Measurements from ENCODE around the gene ERO1B.

Gene ERO1B

GRCh38 chr1:236297161-236297560 lies 15.4 kb upstream of the ERO1B start:
- no peak for DNase-seq

DNA sequence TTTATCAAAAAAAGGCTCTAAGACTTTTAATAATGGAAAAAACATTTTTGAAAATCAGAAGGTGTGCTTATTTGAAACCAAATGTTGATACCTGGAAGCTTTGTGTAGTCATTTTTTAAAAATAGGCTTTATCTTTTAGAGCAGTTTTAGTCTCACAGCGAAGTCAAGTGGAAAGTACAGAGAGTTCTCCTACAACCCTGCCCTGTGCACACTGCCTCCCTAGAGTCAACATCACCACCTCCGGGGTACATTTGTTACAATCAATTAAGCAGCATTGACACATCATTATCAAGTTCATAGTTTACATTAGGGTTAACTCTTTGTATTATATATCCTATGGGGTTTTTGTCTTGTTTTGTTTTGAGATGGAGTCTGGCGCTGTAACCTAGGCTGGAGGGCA lies 10.7 kb upstream of the ERO1B start:
- DNase-seq = no peak

DNA sequence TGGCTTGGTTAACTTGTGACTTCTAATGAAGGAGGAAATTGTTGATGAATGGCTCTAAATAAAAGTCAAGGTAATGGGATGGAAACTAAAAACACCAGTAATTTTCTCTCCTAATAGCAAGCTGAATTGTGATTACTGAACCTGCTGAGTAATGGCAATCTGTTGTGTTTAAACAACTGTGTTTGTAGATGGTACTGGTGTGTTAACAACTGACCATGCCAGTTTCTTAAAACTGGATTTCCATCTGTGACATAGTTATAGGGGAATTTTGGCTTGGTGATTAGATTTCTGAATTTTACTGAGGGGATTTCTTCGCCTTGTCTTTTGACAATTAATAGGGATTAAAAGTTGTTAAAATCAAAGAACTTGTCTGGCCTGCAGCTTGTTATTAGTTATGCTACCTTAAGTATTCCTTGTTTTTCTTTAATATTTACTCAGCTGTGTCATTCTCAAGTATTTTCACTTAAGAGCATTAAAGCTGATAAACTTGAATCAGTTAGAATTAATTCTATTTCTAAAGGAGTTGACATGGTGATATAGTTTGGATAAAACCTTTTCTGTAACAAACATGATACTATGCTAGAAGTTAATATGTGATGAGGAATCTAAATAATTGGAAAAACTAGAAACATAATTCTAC lies 7.9 kb upstream of the ERO1B start:
- DNase-seq = no peak

DNA sequence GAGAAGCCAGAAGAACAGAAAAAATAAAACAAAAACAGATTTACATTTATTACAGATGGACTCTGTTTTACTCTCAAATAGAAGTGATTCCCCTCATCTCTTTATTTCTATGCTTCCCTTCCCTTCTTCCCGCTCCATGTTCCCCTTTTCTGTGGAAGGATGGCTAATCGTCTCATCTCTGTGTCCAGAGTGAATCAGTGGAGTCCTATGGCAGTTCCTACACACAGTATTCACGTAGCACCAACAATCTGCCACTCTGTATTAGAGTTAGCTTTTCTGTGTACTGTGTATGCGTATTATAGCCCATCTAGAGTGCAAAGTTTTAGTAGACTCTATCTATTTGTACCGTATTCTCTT lies 6.8 kb upstream of the ERO1B start:
- no peak for DNase-seq

DNA sequence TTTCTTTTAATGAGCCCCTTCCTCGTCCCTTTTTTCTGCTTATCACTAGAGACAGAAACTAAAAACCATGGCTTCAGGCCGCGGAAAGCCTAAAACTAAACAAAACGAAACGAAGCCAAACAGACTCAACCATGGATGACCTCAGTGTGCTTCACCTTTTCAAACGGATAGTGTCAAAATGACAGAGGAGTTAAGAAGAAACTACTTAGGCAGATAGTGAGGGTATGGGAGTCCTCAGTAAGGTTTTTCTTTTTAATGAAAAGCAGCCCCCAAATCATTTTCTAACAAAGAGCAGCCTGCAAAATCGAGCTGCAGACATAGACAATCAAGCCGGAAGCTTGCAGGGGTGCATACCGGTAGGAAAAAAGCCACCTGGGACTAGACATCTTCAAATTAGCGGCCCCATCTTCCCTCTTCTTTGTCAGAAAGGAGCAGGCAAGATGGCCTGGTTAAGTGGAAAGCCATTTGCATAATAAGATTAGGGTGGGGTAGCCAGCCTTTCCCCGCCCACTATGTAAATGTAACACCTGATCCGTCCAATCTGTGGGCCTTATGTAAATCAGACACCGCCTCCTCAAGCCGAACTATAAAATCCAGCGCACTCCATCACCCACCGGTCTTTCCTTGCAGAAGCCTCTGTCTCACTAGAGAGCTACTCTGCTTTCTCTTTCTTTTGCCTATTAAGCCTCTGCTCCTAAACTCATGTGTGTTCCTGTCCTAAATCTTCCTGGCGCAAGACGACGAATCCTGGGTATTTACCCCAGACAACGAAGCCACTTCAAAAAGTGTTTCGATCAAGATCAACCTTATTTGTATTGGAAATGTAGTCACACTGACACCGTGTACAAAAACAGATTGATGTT lies 6.2 kb upstream of the ERO1B start:
- DNase-seq = no peak

- no peak for DNase-seq
Observed at GRCh38 chr1:236287356-236287755, 5.6 kb upstream of the ERO1B start.

DNA sequence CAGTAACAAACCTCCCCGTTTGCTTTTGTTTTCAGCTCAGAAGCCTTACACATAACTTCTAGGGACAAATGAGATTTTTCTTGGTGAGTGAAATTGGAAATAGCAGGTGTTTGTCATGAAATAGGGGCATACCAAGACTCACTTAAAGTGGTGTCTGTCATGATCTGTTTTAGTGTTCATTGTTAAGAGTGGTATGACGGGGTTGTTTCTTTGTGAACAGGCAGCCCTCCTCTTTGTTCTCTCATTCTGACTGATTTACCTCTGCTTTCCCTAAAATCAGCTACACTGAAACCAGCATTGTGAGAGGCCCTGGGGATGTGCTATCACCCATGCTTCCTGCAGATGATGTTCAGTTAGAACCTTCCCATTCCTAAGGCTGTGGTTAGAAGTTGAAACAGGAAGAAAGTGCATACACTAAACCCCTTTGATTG lies 2.5 kb upstream of the ERO1B start:
- peak in 3 of 6 experiments; percentile 37 to 46 (median 44) for DNase-seq

DNA sequence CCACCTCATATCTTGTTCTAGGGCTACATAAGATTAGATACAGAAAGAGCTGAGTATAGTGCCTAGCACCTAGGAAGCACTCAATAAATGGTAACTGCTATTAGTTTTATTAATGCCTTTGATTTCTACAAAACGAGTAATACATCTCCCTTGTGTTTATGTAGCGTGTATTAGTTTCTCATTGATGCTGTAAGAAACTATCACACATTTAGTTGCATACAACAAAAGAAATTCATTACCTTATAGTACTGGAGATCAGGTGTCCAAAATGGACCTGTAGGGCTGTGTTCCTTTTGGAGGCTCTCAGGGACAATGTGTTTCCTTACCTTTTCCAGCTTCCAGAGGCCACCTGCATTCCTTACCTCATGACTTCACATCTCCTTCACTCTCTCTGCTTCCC lies 961 bp upstream of the ERO1B start:
- DNase-seq = no peak

DNA sequence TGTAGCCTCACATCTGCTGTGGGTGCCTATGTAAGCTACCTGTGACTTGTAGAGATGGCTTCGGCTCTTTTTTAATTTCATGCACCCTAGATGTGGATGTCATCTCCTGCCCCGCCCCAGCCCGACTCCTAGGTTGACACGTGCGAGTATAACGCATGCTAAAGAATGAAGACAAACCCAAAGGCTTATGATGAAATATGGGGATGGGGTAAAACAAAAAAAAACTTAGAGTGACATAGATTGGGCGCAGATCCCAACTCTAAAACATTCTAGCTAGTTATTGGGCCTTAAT lies 613 bp upstream of the ERO1B start:
- peak in 2 of 6 experiments; percentile 41 to 54 for DNase-seq

DNA sequence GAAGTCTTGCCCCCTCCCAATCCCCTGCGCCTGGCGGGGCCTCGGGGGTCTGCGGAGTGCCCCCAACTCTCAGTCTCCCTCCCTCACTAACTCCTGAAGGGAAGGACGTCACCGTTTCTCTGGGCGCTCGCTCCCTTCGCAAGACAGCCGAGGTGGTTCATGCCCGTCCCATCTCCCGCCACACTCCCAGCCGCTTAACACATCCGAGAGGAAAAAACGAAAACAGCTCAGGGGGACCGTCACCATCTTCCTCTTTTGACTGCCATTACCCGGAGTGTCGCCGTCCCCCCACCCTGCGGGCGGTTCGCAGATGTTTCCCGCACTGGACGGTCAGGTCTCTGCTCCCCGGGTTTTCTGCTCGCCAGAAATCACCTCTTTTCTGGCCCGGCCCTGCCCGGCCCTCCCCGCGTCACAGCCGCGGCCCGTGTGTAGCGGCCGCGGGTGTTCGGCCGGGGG lies 532 bp downstream of the ERO1B start:
- peak in 4 of 6 experiments; percentile 31 to 57 (median 44) for DNase-seq

- DNase-seq = peak in 5 of 6 experiments; percentile 21 to 57 (median 37)
Observed at GRCh38 chr1:236280438-236281197, 1.1 kb downstream of the ERO1B start.

DNA sequence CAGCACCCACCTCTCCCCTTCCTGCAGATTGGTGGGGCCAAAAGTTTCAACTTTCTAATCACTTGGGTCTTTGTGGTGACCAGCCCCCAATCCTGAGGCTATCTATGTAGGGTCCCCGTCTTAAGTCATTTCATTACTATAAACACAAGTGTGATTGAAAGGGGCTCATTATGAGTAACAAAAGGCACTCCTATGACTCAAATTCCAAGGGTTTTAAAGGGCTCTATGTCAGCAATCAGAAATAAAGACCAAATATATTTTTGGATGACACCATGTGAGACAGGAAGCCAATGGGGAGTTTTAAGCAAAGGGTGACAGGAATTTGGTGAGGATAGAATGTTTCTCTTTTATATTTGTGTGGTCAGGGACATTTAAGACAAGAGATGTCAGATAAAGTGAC lies 6.2 kb downstream of the ERO1B start:
- DNase-seq = no peak

DNA sequence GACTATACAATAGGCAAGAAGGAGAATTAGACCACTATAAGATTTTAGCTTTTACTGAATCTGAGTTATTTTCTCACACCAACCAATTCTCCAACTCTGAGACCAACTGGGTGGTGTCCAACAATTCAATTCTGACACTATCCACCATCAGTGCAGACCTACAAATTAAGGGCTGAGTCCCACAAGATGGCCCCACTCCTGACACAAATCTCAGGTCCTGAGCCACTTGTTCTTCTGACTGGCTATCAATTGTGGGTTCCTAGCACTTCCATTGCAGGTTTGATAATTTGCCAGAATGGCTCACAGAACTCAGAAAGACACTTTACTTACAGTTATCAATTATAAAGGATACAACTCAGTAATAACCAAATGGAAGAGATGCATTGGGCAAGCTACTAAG lies 6.7 kb downstream of the ERO1B start:
- DNase-seq = no peak

- DNase-seq = no peak
Observed at GRCh38 chr1:236273358-236273757, 8.4 kb downstream of the ERO1B start.

DNA sequence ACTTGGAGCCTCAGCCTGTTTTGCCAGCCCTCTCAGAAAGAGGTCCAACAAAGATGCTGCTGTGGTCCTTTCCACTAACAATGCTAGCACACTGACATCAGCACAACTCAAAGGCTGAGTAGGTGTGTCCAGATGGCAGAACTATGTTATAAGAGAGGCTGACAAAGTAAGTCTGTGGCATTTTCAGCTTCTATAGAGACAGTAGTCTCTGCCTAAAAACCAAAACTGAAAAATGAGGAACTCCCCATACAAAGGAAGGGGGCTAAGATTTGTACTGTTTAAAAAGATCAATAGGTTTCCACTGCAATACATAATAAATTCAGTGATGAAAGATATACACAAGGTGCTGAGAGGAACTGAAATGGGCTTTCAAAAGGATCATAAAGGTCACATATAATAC lies 12.3 kb downstream of the ERO1B start:
- DNase-seq = no peak

- DNase-seq = no peak
Observed at GRCh38 chr1:236261898-236262297, 19.9 kb downstream of the ERO1B start.

DNA sequence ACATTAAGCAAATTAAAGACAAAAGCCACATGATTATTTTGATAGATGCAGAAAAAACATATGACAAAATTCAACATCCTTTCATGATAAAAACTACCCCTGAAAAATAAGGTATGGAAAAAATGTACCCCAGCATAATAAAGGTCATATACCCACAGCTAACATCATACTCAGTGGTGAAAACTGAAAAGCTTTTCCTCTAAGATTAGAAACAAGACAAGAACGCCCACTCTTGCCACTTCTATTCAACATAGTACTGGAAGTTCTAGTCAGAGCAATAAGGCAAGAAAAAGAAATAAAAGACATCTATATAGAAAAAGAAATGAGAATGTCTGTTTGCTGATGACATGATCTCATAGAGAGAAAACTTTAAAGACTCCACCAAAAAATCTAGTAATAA lies 20.7 kb downstream of the ERO1B start:
- DNase-seq = no peak

DNA sequence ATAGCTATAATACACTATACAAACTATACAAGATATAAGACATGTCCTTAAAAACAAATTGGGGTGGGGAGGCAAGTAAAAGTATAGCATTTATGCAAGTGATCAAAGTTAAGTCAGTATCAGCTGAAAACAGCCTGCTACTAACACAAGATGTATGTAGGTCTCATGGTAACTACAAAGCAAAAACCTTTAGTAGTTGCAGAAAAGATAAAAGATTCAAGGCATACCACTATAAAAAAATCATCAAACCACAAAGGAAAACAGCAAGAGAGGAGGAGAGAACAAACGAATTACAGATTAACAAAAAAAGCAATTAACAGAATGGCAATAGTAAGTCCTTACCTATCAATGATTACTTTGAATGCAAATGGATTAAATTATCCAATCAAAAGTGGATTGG lies 22.7 kb downstream of the ERO1B start:
- peak in 3 of 6 experiments; percentile 33 to 51 (median 49) for DNase-seq

DNA sequence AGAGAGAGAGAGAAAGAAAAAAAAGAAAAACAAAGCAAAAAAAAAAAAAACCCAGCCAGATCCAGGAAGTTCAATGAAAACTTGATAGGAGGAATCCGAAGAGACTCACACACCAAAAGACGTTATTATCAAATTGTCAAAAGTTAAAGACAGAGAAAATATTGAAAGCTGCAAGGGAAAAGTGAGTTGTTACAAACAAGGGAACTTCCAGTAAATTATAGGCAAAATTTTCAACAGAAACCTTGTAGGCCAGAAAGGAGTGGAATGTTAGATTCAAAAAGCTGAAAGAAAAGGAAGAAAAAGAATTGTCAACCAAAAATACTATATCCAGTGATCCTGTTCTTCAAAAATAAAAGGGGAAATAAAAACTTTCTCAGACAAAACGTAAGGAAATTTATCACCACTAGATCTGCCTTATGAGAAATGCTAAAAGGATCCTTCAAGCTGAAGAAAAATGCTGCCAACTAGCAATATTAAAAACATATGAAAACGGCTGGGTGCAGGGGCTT lies 23.6 kb downstream of the ERO1B start:
- no peak for DNase-seq

DNA sequence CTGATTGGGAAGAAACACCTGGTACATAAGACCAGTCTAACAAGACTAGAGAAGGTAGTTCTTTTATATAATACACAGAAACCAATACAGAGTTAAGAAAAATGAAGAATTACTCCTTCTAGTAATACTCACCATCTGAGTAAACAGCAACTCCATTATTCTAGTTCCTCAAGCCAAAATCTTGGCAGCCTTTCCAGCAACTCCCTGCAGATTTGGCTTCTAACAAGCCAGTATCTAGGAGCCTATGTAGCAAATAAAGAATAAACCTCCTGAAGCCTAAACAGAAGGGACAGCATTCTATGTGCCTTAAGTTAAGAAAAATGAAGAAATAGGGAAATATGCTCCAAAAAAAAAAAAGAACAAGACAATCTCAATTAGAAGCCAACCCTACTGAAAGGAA lies 24.5 kb downstream of the ERO1B start:
- DNase-seq = no peak

DNA sequence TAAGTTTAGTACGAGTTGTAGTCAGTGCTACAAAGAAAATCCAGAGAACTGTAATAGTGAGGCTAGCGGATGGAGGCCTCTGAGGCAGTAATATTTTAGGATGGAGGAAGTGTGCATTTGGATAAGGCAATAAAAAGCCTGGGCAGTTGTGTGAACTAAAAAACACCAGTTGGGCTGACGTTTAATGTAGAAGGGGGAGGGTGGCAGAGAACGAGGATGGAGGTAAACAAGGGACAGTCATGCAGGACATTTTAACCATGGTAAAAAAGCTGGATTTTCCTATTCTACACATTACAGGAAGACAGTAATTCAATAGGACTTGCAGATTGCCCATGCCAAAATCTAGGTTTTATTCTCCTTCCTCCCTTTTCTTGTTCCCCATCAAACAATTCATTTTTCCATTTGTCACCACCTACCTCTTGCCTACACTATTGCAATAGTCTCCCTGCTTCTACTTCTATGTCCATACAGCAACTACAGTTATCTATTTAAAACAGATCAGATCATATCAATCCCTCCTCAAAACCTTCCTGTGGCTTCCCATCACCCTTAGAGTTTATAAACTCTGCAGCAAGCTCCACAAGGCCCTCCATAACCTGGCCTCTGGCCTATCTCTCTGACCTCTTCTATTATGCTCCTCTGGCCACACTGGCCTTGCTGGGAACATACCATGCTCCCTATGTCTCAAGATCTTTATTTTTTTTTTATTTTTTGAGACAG lies 27.7 kb downstream of the ERO1B start:
- no peak for DNase-seq

DNA sequence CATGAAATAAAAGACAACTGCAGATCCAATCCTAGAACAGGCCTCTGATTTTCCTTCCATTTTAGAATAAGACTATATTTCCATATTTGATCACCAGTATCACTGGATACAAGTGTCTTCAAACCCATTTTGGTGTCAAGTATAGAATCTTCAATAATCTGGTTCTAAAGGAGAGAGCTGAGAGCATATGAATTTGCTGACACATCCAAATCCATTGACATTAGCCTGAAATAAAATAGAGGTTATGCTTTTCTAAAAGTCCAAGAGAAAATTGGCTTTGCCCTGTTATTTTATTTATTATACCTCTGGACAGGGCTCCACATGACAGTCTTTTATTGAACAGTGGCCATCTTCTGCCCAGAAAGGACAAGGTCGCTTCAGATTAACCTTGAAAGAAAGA lies 28.6 kb downstream of the ERO1B start:
- DNase-seq = no peak

- no peak for DNase-seq
Observed at GRCh38 chr1:236251587-236251986, 30.2 kb downstream of the ERO1B start.
